GM10248 (cell line): ENCODE data around the gene COPZ1.
A peak's percentile ranks its signal among the peaks of the same experiment; 100 is the strongest.

Experiments used
- CTCF ChIA-PET: fragments of 300-600 bp; sonication (Branson Sonifier 250); formaldehyde crosslinking; extraction: SDS; loops from one replicate; lab custom pipeline; 2021; ENCODE audit warnings: antibody characterized with exemption; lab: Yijun Ruan, JAX
- POLR2A ChIA-PET: fragments of 350-650 bp; sonication (Branson Sonifier 250); formaldehyde crosslinking; extraction: SDS; loops from one replicate; lab custom pipeline; 2020; ENCODE audit warnings: antibody characterized with exemption; lab: Yijun Ruan, JAX
- DNase-seq: peaks from one replicate; pipeline ENCODE4 v3.0.0; 2012; ENCODE audit errors: extremely low spot score
- TF ChIP-seq, protein P1 (sequence below): IDR thresholded peaks from 2 replicates; pipeline ENCODE4 v1.5.1; 2012; ENCODE audit warnings: mild to moderate bottlenecking, low read depth; ENCODE audit errors: extremely low read depth, missing control alignments, control extremely low read depth

The COPZ1 gene

DNA sequence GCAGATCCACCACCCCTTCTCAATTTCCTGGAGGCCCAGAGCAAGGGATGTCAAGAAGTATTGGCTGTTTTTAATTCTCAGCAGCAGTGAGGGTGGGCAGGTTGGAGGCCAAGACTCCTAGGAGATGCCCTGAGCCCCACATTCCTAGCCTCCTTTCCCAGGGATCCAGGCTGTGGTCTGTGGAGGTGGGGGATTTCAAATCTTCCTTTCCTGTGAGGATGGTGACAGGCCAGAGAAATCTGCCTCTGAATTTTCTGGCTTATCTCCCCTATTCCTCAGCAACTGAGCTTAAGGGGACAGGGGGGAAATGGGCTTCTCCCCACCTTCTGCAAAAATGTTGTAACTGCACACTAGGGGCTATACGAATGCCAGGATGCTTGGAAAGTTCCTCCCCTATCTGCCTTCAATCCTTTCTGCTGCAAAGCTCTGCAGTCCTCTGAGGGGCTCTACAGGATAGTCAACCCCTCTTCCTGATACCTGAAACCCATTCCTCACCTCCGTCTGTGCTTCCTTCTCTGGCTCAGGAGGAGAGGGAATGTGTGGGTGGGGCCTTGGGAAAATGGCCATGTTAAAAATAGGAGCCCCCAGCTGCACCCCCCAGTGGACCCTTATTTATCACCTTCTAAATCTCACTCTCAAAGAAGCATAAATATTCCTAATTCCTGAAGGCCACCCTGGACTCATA is 32.7 kb downstream of the COPZ1 start:
- POLR2A ChIA-PET, result interaction anchor here (1.6 kb wide), 1 partner anchor 66 kb away, joined by 5 read pairs; no protein-coding TSS in a partner anchor
- CTCF ChIA-PET, result interaction anchor here (0.9 to 8.6 kb wide), 15 partner anchors 11 to 150 kb away, joined by 4 to 74 read pairs (median 20); partner anchors contain the start of gene COPZ1
- TF ChIP-seq, protein P1, sequence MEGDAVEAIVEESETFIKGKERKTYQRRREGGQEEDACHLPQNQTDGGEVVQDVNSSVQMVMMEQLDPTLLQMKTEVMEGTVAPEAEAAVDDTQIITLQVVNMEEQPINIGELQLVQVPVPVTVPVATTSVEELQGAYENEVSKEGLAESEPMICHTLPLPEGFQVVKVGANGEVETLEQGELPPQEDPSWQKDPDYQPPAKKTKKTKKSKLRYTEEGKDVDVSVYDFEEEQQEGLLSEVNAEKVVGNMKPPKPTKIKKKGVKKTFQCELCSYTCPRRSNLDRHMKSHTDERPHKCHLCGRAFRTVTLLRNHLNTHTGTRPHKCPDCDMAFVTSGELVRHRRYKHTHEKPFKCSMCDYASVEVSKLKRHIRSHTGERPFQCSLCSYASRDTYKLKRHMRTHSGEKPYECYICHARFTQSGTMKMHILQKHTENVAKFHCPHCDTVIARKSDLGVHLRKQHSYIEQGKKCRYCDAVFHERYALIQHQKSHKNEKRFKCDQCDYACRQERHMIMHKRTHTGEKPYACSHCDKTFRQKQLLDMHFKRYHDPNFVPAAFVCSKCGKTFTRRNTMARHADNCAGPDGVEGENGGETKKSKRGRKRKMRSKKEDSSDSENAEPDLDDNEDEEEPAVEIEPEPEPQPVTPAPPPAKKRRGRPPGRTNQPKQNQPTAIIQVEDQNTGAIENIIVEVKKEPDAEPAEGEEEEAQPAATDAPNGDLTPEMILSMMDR, result no peak
- no peak for DNase-seq

DNA sequence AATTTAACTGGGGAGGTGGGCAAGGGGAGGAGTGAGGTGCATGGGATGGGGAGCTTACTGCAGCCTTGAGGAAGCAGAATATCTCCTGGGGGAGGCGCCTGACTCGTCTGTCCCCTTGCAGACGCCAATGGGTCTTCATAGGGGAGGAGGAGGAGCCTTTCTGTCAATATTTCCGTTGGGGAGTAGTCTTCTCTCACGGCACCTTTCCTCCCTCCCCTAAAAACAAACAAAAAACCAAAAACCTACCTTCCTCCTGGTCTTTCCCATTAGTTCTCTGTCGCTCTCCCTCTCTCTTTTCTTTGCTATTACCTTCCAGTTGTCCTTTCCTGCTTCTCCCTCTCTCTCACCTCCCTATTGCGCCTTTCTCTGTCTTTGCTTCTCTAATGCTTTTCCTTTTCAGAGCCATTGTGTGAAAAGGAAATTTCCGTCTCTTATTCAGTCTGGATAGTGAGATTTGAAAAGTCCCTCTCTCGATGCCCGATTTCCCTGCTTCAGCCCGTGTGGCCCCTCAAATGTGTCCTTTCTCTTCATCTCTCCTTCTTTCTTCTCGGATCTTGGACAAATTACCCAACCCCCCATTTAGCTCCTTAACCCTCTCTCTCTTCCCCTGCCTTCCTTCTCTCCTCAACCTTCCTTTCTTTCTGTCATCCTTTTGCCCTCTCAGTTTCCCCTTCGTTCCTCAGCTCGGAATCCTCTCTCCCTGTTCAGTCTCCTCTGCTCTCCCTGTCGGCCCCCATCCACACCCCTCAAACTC is 33.4 kb downstream of the COPZ1 start:
- ChIA-PET POLR2A (interaction anchor here (0.6 to 1.7 kb wide), 9 partner anchors 10 to 979 kb away, joined by 3 to 9 read pairs (median 4); partner anchors contain the start of genes CBX5, COPZ1, HNRNPA1 and SP1), CTCF (interaction anchor here (0.9 to 8.6 kb wide), 18 partner anchors 9 to 157 kb away, joined by 3 to 74 read pairs (median 12); partner anchors contain the start of gene COPZ1)
- TF ChIP-seq, protein P1, result no peak
- peak; percentile 70 for DNase-seq

DNA sequence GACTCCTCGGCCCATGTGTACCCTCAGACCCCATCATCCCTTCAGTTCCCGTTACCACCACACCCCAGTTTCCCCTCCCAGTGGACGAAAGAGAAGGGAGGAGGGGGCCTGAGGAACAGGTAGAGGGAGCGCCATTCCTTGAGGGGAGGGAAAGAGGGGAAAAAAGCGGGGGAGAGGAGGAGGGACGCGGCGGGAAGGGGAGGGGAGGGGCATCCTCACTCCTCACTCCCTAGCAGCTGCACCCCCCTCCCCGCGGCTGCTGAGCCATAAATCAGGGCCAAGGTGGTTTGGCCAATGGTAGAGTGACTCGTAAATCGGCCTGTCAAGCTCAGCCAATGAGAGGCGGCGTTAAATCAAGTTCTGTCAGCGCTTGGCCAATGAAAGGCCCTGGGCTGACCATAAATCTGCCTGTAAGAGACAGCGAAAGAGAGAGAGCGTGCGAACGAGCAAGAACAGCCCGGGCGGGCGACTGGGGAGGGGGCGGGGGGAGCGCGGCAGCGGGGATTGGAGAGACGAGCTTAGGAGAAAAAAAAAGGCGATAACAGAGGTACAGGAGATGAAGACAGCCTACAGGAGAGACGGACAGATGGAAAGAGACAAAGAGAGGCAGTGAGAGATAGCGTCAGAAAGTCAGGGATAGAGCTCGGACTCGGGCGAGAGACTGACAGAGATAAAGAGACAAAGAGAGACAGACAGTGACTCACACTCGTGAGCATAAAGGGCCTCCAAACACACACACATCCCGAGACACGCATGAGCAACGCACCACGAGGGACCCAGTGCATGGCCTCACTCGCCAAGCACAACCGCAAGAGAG is 34.2 kb downstream of the COPZ1 start:
- TF ChIP-seq, protein P1, result no peak
- POLR2A ChIA-PET, result interaction anchor here (0.6 to 1.7 kb wide), 9 partner anchors 9 to 979 kb away, joined by 3 to 9 read pairs (median 4); partner anchors contain the start of genes CBX5, COPZ1, HNRNPA1 and SP1
- peak; percentile 97 for DNase-seq
- CTCF ChIA-PET, result interaction anchor here (0.9 to 8.6 kb wide), 22 partner anchors 8 to 158 kb away, joined by 3 to 74 read pairs (median 7); partner anchors contain the start of gene COPZ1

DNA sequence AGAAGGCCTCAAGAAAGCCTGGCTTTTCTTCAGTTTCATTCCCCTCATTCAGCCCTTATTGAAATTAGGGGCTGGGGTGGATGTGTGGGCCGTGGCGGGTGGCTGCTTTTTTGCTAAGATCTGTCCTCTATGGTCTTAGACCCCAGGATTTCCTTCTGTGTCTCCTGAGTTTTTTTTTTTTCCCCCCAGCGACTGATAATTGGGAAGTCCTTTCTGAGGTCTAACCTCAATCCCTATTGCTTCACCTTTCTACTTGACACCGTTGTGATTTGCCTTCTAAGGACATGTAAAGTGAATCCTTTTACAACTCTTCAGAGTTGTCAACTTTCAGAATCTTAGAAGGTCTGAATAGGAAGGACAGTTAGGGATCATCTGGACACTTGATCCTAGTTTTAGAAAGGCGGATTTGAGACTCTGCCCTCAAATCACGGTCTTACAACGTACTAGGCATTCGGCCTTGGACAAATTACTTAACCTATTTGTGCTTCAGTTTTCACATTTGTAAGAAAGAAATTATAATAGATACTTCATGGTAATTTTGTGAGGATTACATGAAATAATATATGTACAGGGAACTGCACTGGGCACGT is 34.9 kb downstream of the COPZ1 start:
- CTCF ChIA-PET, result interaction anchor here (0.8 to 8.6 kb wide), 23 partner anchors 8 to 159 kb away, joined by 3 to 74 read pairs (median 7); partner anchors contain the start of gene COPZ1
- TF ChIP-seq, protein P1, result no peak
- no peak for DNase-seq
- POLR2A ChIA-PET, result interaction anchor here (1.0 to 1.7 kb wide), 5 partner anchors 9 to 80 kb away, joined by 4 to 9 read pairs (median 6); partner anchors contain the start of genes CBX5, COPZ1 and HNRNPA1

DNA sequence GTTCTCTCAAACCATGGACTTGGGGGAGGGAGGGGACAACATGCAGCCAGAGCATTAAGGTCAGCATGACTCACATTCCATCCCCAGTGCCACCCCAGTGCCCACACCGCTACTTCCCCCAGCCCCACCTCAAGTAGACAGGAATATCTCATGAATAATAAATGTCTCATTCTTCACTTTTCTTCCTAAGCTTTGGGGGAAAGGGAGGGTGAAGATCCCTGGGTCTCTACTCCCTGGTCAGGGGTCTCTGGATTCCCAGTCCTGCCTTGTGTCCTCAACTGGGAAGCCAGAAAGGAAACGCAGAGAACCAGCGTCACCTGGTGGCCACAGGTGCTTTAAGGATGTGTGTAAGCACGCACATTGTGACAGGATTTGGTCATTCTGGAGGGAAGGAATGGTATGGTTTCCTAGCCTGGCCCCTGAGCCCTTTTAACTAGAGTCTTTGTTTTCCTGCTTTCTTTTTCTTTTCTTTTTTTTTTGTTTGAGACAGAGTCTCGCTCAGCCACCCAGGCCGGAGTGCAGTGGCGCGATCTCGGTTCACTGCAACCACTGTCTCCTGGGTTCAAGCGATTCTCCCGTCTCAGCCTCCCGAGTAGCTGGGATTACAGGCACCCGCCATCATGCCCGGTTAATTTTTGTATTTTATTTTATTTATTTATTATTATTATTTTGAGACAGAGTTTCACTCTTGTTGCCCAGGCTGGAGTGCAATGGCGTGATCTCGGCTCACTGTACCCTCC is 36.0 kb downstream of the COPZ1 start:
- DNase-seq, result no peak
- TF ChIP-seq, protein P1, result peak; percentile 81
- ChIA-PET CTCF (interaction anchor here (0.8 to 8.6 kb wide), 19 partner anchors 12 to 355 kb away, joined by 3 to 74 read pairs (median 8); partner anchors contain the start of gene COPZ1), POLR2A (interaction anchor here (0.6 kb wide), 1 partner anchor 20 kb away, joined by 5 read pairs; no protein-coding TSS in a partner anchor)
